Renal cortex interstitium (tissue), 11 donors: ENCODE data around the gene SLK. TPM values are rescaled to one million over a fixed set of nuclear protein-coding genes. Genes with fewer than 3 reads are reported as not detected.
A peak's percentile ranks its signal among the peaks of the same experiment; 100 is the strongest.

Source experiments
- DNase-seq, 11 donors: peaks; one replicate each; pipeline ENCODE4 v3.0.0-alpha.2; 2013; ENCODE audit warnings: low read depth in 9 of 11, low spot score in 4 of 11; ENCODE audit errors: extremely low read depth in 1 of 11
- polyA plus RNA-seq, 3 donors: library from polyadenylated mRNA; unstranded; fragments of 120-200 nt; gene quantifications; one replicate each; pipeline ENCODE4 v1.2.1, GENCODE V29; 2013; ENCODE audit not compliant: insufficient read length in 3 of 3

The SLK gene
- polyA plus RNA-seq, 3 donors, result 56.5 to 68.6 (median 66.2) TPM

GRCh38 chr10:104066945-104067344 lies 100.0 kb downstream of the SLK start:
- no peak for DNase-seq

- DNase-seq, result peak in 3 of 11 donors; percentile 21 to 23 (median 21)
These were observed 100.6 kb downstream of the SLK start for GRCh38 chr10:104067525-104067924.

- peak in 2 of 11 donors; percentile 30 to 31 for DNase-seq
These were observed 102.7 kb downstream of the SLK start for GRCh38 chr10:104069613-104070012.

- no peak for DNase-seq
These were observed 105.8 kb downstream of the SLK start for GRCh38 chr10:104072786-104073185.

- DNase-seq, result no peak
These were observed 107.6 kb downstream of the SLK start for GRCh38 chr10:104074505-104074904.

GRCh38 chr10:104076743-104077160 lies 109.8 kb downstream of the SLK start:
- DNase-seq, result peak; percentile 28 to 69 (median 51)

GRCh38 chr10:104077247-104077646 lies 110.3 kb downstream of the SLK start:
- no peak for DNase-seq

- DNase-seq, result no peak
These were observed 110.8 kb downstream of the SLK start for GRCh38 chr10:104077663-104078151.

Other genes with a start within 250 kb of the SLK start
- gene SH3PXD2A, start 111.6 kb upstream of the SLK start, polyA plus RNA-seq, result 10 to 100 TPM; 27.1 to 36.2 (median 32.3) TPM
- gene STN1, start 49.0 kb upstream of the SLK start, polyA plus RNA-seq, result 10 to 100 TPM; 21.6 to 25.3 (median 24.3) TPM
- gene COL17A1, start 118.7 kb downstream of the SLK start, polyA plus RNA-seq, result 1 to 10 TPM in 1 of 3 donors, under 1 TPM in 2; 0.49 to 1.3 (median 0.65) TPM
- 10 to 100 TPM in 2 of 3 donors, 1 to 10 TPM in 1; 9.4 to 12.2 (median 10.5) TPM for gene SFR1, start 155.0 kb downstream of the SLK start, polyA plus RNA-seq